Spleen (tissue), 7 donors: ENCODE measurements around the gene KLK3.

ENCODE experiments used
- POLR2A ChIP-seq, 3 donors: fragments of 450-650 bp; IDR thresholded peaks; one replicate each; pipeline ENCODE4 v1.5.1; 2017; ENCODE audit warnings: antibody characterized with exemption in 3 of 3, mild to moderate bottlenecking in 1 of 3
- POLR2AphosphoS5 ChIP-seq, 3 donors: sonication (generic); formaldehyde crosslinking; IDR thresholded peaks; one replicate each; pipeline ENCODE4 v1.5.1; 2017; ENCODE audit warnings: antibody characterized with exemption in 3 of 3
- TF ChIP-seq, protein P1 (sequence below), 11 experiments: fragments of 200-600 bp in 7 of 11; fragments of 450-650 bp in 4 of 11; sonication (generic) in 4 of 11; IDR thresholded peaks in 8 of 11; conservative IDR thresholded peaks in 3 of 11; 1 replicate in 7 of 11; 2 replicates in 4 of 11; pipeline versions ENCODE4 v1.4.0 to v1.8.0; 2016 to 2021; ENCODE audit warnings: antibody characterized with exemption in 11 of 11, inconsistent platforms in 4 of 11, mild to moderate bottlenecking in 1 of 11
- donor health status: DM: no; HTN: no; CAD: no; lungs with moderate emphysema.
- donor health status: DM: no; HTN: no; CAD: no.
- donor health status: DM: no; HTN: no; CAD: no.

DNA sequence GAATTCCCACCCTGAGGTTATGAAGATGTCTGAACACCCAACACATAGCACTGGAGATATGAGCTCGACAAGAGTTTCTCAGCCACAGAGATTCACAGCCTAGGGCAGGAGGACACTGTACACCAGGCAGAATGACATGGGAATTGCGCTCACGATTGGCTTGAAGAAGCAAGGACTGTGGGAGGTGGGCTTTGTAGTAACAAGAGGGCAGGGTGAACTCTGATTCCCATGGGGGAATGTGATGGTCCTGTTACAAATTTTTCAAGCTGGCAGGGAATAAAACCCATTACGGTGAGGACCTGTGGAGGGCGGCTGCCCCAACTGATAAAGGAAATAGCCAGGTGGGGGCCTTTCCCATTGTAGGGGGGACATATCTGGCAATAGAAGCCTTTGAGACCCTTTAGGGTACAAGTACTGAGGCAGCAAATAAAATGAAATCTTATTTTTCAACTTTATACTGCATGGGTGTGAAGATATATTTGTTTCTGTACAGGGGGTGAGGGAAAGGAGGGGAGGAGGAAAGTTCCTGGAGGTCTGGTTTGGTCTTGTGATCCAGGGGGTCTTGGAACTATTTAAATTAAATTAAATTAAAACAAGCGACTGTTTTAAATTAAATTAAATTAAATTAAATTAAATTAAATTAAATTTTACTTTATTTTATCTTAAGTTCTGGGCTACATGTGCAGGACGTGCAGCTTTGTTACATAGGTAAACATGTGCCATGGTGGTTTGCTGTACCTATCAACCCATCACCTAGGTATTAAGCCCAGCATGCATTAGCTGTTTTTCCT is 7.0 kb downstream of the KLK3 start:
- TF ChIP-seq, protein P1, sequence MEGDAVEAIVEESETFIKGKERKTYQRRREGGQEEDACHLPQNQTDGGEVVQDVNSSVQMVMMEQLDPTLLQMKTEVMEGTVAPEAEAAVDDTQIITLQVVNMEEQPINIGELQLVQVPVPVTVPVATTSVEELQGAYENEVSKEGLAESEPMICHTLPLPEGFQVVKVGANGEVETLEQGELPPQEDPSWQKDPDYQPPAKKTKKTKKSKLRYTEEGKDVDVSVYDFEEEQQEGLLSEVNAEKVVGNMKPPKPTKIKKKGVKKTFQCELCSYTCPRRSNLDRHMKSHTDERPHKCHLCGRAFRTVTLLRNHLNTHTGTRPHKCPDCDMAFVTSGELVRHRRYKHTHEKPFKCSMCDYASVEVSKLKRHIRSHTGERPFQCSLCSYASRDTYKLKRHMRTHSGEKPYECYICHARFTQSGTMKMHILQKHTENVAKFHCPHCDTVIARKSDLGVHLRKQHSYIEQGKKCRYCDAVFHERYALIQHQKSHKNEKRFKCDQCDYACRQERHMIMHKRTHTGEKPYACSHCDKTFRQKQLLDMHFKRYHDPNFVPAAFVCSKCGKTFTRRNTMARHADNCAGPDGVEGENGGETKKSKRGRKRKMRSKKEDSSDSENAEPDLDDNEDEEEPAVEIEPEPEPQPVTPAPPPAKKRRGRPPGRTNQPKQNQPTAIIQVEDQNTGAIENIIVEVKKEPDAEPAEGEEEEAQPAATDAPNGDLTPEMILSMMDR (IDR thresholded peaks at IDR 0.05 in 8 of 11, conservative IDR thresholded peaks at IDR 0.05 in 3 of 11) = no peak
- TF ChIP-seq POLR2A (IDR thresholded peaks at IDR 0.05) (no peak), POLR2AphosphoS5 (IDR thresholded peaks at IDR 0.05) (no peak)
